K562 (cell line): ENCODE measurements around the gene CLIC1. TPM values are rescaled to one million over a fixed set of nuclear protein-coding genes. Genes with fewer than 3 reads are reported as not detected.
A peak's percentile ranks its signal among the peaks of the same experiment; 100 is the strongest.

ENCODE experiments used
- ATAC-seq: fragments of 200-7000 bp; cut with Tn5 transposase; 3 replicates; pipeline ENCODE4 v1.9.1; 2020; ENCODE audit warnings: moderate library complexity
- BruUV-seq: library from RNA; stranded (reverse); fragments of 400-500 nt; replicated peaks from 2 replicates; lab custom pipeline; 2021; lab: Mats Ljungman, UMichigan
- CTCF ChIA-PET: fragments of 300-600 bp; formaldehyde crosslinking; extraction: SDS; loops from one replicate; lab custom pipeline; 2021; ENCODE audit warnings: low intra/inter-chr PET ratio; lab: Yijun Ruan, JAX
- POLR2A ChIA-PET: fragments of 300-600, 350-650 bp; sonication (Branson Sonifier 250); formaldehyde crosslinking; extraction: SDS; loops from one replicate; lab custom pipeline; 2021; ENCODE audit warnings: antibody characterized with exemption, inconsistent platforms; lab: Yijun Ruan, JAX
- DNase-seq, 4 experiments: peaks; one replicate each; pipeline versions ENCODE4 v3.0.0 to v3.0.0-alpha.2; 2011 to 2018; ENCODE audit warnings: low spot score in 3 of 4, mixed read lengths in 3 of 4; ENCODE audit errors: extremely low read depth in 1 of 4
- FAIRE-seq: peaks from 2 replicates; lab custom pipeline; 2011; peaks lifted over from hg19 to GRCh38; lab: Jason Lieb, UNC
- H2AFZ ChIP-seq: 2 replicates; pipeline ENCODE4 v1.6.0; 2011; ENCODE audit warnings: low read depth, low read length, control low read depth, inconsistent platforms
- H3K27ac ChIP-seq: fragments of 200-600 bp; 3 replicates; pipeline ENCODE4 v1.8.0; 2011; ENCODE audit warnings: low read depth, mild to moderate bottlenecking, control low read depth, inconsistent platforms, low read length, moderate library complexity, mixed read lengths; ENCODE audit errors: extremely low read depth
- H3K27me3 ChIP-seq, 2 experiments: fragments of 300-600 bp in 1 of 2; 2 replicates in 1 of 2; 3 replicates in 1 of 2; pipeline versions ENCODE4 v1.6.0 to v1.8.0; 2011; ENCODE audit warnings: inconsistent platforms in 2 of 2, low read length in 2 of 2, mild to moderate bottlenecking in 1 of 2, mixed read lengths in 1 of 2, moderate library complexity in 1 of 2; ENCODE audit not compliant: control insufficient read depth in 2 of 2, insufficient read depth in 2 of 2
- H3K36me3 ChIP-seq: fragments of 300-600 bp; 3 replicates; pipeline ENCODE4 v1.8.0; 2011; ENCODE audit warnings: mild to moderate bottlenecking, low read length, inconsistent platforms; ENCODE audit not compliant: control insufficient read depth, insufficient read depth
- H3K4me1 ChIP-seq, 2 experiments: fragments of 200-600 bp in 1 of 2; replicated peaks in 1 of 2; 2 replicates in 1 of 2; 3 replicates in 1 of 2; pipeline versions ENCODE4 v1.5.1 to v1.8.0; 2011; ENCODE audit warnings: inconsistent platforms in 2 of 2, low read length in 2 of 2, mild to moderate bottlenecking in 1 of 2, mixed read lengths in 1 of 2, moderate library complexity in 1 of 2; ENCODE audit not compliant: control insufficient read depth in 2 of 2, insufficient read depth in 2 of 2
- H3K4me2 ChIP-seq: 2 replicates; pipeline ENCODE4 v1.6.1; 2011; ENCODE audit warnings: low read length, control low read depth, inconsistent platforms, mixed read lengths; ENCODE audit not compliant: insufficient read depth
- H3K4me3 ChIP-seq: fragments of 200-600 bp; sonication (generic), shearing (Covaris generic); 2 replicates; pipeline ENCODE4 v1.5.1; 2016; ENCODE audit warnings: control low read depth, inconsistent platforms
- H3K79me2 ChIP-seq: fragments of 200-600 bp; 3 replicates; pipeline ENCODE4 v1.8.0; 2011; ENCODE audit warnings: low read length, inconsistent platforms; ENCODE audit not compliant: control insufficient read depth, insufficient read depth
- H3K9ac ChIP-seq, 2 experiments: 2 replicates each; pipeline versions ENCODE4 v1.6.0 to v1.6.1; 2011; ENCODE audit warnings: low read depth in 2 of 2, low read length in 2 of 2, control low read depth in 1 of 2, inconsistent platforms in 1 of 2, mild to moderate bottlenecking in 1 of 2, mixed read lengths in 1 of 2; ENCODE audit not compliant: insufficient read depth in 1 of 2
- H3K9me1 ChIP-seq: one replicate; pipeline ENCODE4 v1.6.0; 2011; ENCODE audit warnings: inconsistent platforms, mild to moderate bottlenecking, low read length, moderate library complexity; ENCODE audit not compliant: control insufficient read depth, insufficient read depth
- H3K9me3 ChIP-seq: replicated peaks from 2 replicates; pipeline ENCODE4 v1.5.1; 2011; ENCODE audit warnings: low read depth, low read length, inconsistent platforms; ENCODE audit not compliant: control insufficient read depth, insufficient read depth
- H4K20me1 ChIP-seq: replicated peaks from 2 replicates; pipeline ENCODE4 v1.6.1; 2011; ENCODE audit warnings: low read length, inconsistent platforms, mixed read lengths; ENCODE audit not compliant: control insufficient read depth, insufficient read depth
- ATF7 ChIP-seq: fragments of 450-650 bp; IDR thresholded peaks from 2 replicates; pipeline ENCODE4 v1.7.1; 2014; ENCODE audit warnings: mild to moderate bottlenecking, moderate library complexity
- CTBP1 ChIP-seq: fragments of 450-650 bp; IDR thresholded peaks from 2 replicates; pipeline ENCODE4 v1.6.1; 2016; ENCODE audit warnings: borderline replicate concordance
- FOXK2 ChIP-seq, 2 experiments: fragments of 450-650 bp; IDR thresholded peaks in 1 of 2; conservative IDR thresholded peaks in 1 of 2; 2 replicates each; pipeline ENCODE4 v1.6.1; 2016; ENCODE audit warnings: low read depth in 2 of 2, mild to moderate bottlenecking in 1 of 2
- RFX1 ChIP-seq: fragments of 450-650 bp; IDR thresholded peaks from 2 replicates; pipeline ENCODE4 v1.6.1; 2016; ENCODE audit warnings: mild to moderate bottlenecking, moderate library complexity
- ZEB2 ChIP-seq: fragments of 450-650 bp; IDR thresholded peaks from 2 replicates; pipeline ENCODE4 v1.6.1; 2016
- ZNF121 ChIP-seq: sonication (generic); formaldehyde crosslinking; conservative IDR thresholded peaks from 2 replicates; pipeline ENCODE4 v1.8.0; 2022; ENCODE audit warnings: missing genetic modification reagents
- ZNF263 ChIP-seq: sonication (generic); formaldehyde crosslinking; IDR thresholded peaks from 2 replicates; pipeline ENCODE4 v1.8.0; 2022; ENCODE audit warnings: mild to moderate bottlenecking, missing genetic modification reagents, borderline replicate concordance
- ZNF354B ChIP-seq: fragments of 250-450 bp; sonication (Bioruptor Pico); IDR thresholded peaks from 2 replicates; pipeline ENCODE4 v1.4.0; 2020
- WGBS: fragments of 100-300 bp; shearing (Covaris generic); methylation state at CpG from one replicate; pipeline ENCODE4 v1.1.6; 2016; ENCODE audit warnings: low coverage, mixed read lengths; ENCODE audit not compliant: insufficient coverage; ENCODE audit errors: missing lambda C conversion rate; 5-methylcytosine and 5-hydroxymethylcytosine counted together
- in situ Hi-C: fragments of 300-500 bp; cut with MboI; formaldehyde crosslinking; loops from 4 replicates; pipeline ENCODE4 v1.15.0; 2018; ENCODE audit warnings: inconsistent platforms, mixed read lengths
- intact Hi-C: fragments of 100-400 bp; cut with micrococcal nuclease; formaldehyde crosslinking; loops from 2 replicates; pipeline ENCODE4 v1.14.2; 2022
- polyA plus RNA-seq, 8 experiments: library from polyadenylated mRNA; depleted of rRNA in 4 of 8; stranded (reverse) in 5 of 8; unstranded in 3 of 8; fragments of >200 nt; fragmentation: Nextera tagmentation in 2 of 8; fragmentation: Illumina TruSeq in 1 of 8; extraction: Ambion mirVana in 2 of 8; extraction: Trizol in 1 of 8; gene quantifications; 2 replicates each; pipeline versions ENCODE4 v1.2.1 to v1.2.3, GENCODE V29; 2011 to 2014; ENCODE audit warnings: inconsistent platforms in 1 of 8, missing spikeins in 1 of 8
- total RNA-seq, 7 experiments: library from RNA; depleted of rRNA in 6 of 7; stranded (reverse); fragments of >200 nt in 6 of 7; fragmentation: Illumina TruSeq in 2 of 7; extraction: Trizol in 2 of 7; gene quantifications; 2 replicates each; pipeline versions ENCODE4 v1.2.1 to v1.2.3, GENCODE V29; 2011 to 2021; ENCODE audit warnings: low replicate concordance in 1 of 7
- TF ChIP-seq, protein P1 (sequence below), 2 experiments: fragments of 450-650 bp in 1 of 2; sonication (generic) in 1 of 2; formaldehyde crosslinking in 1 of 2; IDR thresholded peaks in 1 of 2; conservative IDR thresholded peaks in 1 of 2; 2 replicates each; pipeline versions ENCODE4 v1.6.1 to v1.8.1; 2016 to 2023; ENCODE audit warnings: mild to moderate bottlenecking in 2 of 2, moderate library complexity in 2 of 2, inconsistent platforms in 1 of 2, missing genetic modification reagents in 1 of 2
- TF ChIP-seq, protein P2 (sequence below): sonication (generic); formaldehyde crosslinking; IDR thresholded peaks from 2 replicates; pipeline ENCODE4 v1.8.0; 2022; ENCODE audit warnings: mild to moderate bottlenecking, missing genetic modification reagents
- TF ChIP-seq, protein P3 (sequence below): sonication (generic); formaldehyde crosslinking; IDR thresholded peaks from 2 replicates; pipeline ENCODE4 v1.8.0; 2022; ENCODE audit warnings: mild to moderate bottlenecking, missing genetic modification reagents
- TF ChIP-seq, protein P4 (sequence below): sonication (generic); formaldehyde crosslinking; IDR thresholded peaks from 2 replicates; pipeline ENCODE4 v1.8.1; 2023; ENCODE audit warnings: missing genetic modification reagents, mild to moderate bottlenecking, borderline replicate concordance

The CLIC1 gene
- total and polyA plus RNA-seq, 9 of the 15 experiments (the other 6 are each of a cell fraction or from before 2014, with no cell fraction given) = 1,267 to 2,419 (median 1,808) TPM

- Histone ChIP-seq H3K27me3 (no peaks in the 10 kb centered on the region), H3K79me2 (no peaks in the 10 kb centered on the region), H4K20me1 (no peaks in the 10 kb centered on the region), H2AFZ (no peak overlapping the region), H3K4me1 (peaks cover 9 to 18% of the 10 kb centered on the region in 2 experiments), H3K9ac (peak overlapping the region in 1 of 2 experiments; percentile 3; a peak in 2 of 4 replicates), H3K4me3 (no peak overlapping the region), H3K27ac (peak overlapping the region; percentile 37; the same call in 1 of the 3 replicates), H3K4me2 (no peak overlapping the region), H3K9me1 (peaks cover 4% of the 10 kb centered on the region), H3K36me3 (peaks cover 43% of the 10 kb centered on the region), H3K9me3 (no peaks in the 10 kb centered on the region)
- no peak for DNase-seq
- 63% methylated on average over 8 of the region's 8 CpGs for WGBS
- intact Hi-C loops (no loop called here), in situ Hi-C loops (no loop called here)
- ChIA-PET CTCF (no interaction called here), POLR2A (interaction anchor here (0.6 to 7.7 kb wide), 9 partner anchors 10 to 81 kb away, joined by 3 to 108 read pairs (median 4); partner anchors contain the start of genes CLIC1, DDAH2, MSH5 and VARS1)
- FAIRE-seq = peak; percentile 68
- peak; percentile 18 for ATAC-seq
- TSS peak; percentile 12 for BruUV-seq
- TF ChIP-seq, protein P1, sequence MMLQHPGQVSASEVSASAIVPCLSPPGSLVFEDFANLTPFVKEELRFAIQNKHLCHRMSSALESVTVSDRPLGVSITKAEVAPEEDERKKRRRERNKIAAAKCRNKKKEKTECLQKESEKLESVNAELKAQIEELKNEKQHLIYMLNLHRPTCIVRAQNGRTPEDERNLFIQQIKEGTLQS (IDR thresholded peaks at IDR 0.05) = peak; percentile 81
- TF ChIP-seq, protein P1 (CRISPR knock-in tag; conservative IDR thresholded peaks at IDR 0.05) = no peak
- TF ChIP-seq CTBP1 (0 out of 2 replicates have a peak, but pooled peaks have one; percentile 26), ZNF121 (peak; percentile 67; the same call in 1 of the 2 replicates), ZNF354B (CRISPR knock-in tag) (no peak), FOXK2 (conservative IDR thresholded peaks at IDR 0.05 in 1 of 2, IDR thresholded peaks at IDR 0.05 in 1 of 2; ENCODE audit: low read depth in 2 of 2) (0 out of 4 replicates have a peak, but pooled peaks of 1 of the 2 experiments have one; percentile 29), ZNF263 (CRISPR knock-in tag) (0 out of 2 replicates have a peak, but pooled peaks have one; percentile 6), ZEB2 (peak; percentile 65), ATF7 (peak; percentile 69), RFX1 (no peak)
- TF ChIP-seq, protein P2, sequence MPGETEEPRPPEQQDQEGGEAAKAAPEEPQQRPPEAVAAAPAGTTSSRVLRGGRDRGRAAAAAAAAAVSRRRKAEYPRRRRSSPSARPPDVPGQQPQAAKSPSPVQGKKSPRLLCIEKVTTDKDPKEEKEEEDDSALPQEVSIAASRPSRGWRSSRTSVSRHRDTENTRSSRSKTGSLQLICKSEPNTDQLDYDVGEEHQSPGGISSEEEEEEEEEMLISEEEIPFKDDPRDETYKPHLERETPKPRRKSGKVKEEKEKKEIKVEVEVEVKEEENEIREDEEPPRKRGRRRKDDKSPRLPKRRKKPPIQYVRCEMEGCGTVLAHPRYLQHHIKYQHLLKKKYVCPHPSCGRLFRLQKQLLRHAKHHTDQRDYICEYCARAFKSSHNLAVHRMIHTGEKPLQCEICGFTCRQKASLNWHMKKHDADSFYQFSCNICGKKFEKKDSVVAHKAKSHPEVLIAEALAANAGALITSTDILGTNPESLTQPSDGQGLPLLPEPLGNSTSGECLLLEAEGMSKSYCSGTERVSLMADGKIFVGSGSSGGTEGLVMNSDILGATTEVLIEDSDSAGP (CRISPR knock-in tag) = 0 out of 2 replicates have a peak, but pooled peaks have one; percentile 14
- TF ChIP-seq, protein P3, sequence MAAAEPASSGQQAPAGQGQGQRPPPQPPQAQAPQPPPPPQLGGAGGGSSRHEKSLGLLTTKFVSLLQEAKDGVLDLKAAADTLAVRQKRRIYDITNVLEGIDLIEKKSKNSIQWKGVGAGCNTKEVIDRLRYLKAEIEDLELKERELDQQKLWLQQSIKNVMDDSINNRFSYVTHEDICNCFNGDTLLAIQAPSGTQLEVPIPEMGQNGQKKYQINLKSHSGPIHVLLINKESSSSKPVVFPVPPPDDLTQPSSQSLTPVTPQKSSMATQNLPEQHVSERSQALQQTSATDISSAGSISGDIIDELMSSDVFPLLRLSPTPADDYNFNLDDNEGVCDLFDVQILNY (CRISPR knock-in tag) = peak; percentile 65; the same call in 1 of the 2 replicates
- TF ChIP-seq, protein P4, sequence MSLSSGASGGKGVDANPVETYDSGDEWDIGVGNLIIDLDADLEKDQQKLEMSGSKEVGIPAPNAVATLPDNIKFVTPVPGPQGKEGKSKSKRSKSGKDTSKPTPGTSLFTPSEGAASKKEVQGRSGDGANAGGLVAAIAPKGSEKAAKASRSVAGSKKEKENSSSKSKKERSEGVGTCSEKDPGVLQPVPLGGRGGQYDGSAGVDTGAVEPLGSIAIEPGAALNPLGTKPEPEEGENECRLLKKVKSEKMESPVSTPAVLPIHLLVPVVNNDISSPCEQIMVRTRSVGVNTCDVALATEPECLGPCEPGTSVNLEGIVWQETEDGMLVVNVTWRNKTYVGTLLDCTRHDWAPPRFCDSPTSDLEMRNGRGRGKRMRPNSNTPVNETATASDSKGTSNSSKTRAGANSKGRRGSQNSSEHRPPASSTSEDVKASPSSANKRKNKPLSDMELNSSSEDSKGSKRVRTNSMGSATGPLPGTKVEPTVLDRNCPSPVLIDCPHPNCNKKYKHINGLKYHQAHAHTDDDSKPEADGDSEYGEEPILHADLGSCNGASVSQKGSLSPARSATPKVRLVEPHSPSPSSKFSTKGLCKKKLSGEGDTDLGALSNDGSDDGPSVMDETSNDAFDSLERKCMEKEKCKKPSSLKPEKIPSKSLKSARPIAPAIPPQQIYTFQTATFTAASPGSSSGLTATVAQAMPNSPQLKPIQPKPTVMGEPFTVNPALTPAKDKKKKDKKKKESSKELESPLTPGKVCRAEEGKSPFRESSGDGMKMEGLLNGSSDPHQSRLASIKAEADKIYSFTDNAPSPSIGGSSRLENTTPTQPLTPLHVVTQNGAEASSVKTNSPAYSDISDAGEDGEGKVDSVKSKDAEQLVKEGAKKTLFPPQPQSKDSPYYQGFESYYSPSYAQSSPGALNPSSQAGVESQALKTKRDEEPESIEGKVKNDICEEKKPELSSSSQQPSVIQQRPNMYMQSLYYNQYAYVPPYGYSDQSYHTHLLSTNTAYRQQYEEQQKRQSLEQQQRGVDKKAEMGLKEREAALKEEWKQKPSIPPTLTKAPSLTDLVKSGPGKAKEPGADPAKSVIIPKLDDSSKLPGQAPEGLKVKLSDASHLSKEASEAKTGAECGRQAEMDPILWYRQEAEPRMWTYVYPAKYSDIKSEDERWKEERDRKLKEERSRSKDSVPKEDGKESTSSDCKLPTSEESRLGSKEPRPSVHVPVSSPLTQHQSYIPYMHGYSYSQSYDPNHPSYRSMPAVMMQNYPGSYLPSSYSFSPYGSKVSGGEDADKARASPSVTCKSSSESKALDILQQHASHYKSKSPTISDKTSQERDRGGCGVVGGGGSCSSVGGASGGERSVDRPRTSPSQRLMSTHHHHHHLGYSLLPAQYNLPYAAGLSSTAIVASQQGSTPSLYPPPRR (CRISPR knock-in tag) = peak; percentile 55; the same call in 1 of the 2 replicates
Observed at GRCh38 chr6:31749301-31750036, 13.1 kb upstream of the CLIC1 start.
